Measurements from ENCODE around the gene NPRL2.

DNA sequence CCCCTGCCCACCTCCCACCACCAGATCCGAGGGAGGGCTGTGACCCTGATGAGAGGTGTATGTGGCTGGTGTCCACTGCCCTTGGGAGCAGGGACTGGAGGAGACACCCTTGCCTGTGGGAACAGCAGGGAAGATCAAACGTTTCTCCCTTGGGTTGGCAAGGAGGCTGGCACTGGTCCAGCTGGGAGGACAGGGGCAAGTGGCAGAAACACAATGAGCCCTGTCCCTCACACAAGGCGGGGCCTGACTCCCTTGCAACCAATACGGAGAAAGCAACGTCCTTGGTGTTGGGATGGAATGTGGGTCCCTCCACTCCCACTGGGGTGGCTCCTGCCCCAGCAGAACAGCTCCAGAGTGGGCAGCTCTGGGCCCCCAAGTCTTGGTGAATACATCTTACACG lies 33.3 kb downstream of the NPRL2 start:
- TF ChIP-seq, protein P1, sequence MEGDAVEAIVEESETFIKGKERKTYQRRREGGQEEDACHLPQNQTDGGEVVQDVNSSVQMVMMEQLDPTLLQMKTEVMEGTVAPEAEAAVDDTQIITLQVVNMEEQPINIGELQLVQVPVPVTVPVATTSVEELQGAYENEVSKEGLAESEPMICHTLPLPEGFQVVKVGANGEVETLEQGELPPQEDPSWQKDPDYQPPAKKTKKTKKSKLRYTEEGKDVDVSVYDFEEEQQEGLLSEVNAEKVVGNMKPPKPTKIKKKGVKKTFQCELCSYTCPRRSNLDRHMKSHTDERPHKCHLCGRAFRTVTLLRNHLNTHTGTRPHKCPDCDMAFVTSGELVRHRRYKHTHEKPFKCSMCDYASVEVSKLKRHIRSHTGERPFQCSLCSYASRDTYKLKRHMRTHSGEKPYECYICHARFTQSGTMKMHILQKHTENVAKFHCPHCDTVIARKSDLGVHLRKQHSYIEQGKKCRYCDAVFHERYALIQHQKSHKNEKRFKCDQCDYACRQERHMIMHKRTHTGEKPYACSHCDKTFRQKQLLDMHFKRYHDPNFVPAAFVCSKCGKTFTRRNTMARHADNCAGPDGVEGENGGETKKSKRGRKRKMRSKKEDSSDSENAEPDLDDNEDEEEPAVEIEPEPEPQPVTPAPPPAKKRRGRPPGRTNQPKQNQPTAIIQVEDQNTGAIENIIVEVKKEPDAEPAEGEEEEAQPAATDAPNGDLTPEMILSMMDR (IDR thresholded peaks at IDR 0.05; ENCODE audit: insufficient read depth, low read length, poor library complexity, severe bottlenecking) = no peak
- no peak for TF ChIP-seq EZH2phosphoT487 (conservative IDR thresholded peaks at IDR 0.05; ENCODE audit: low read length)

Data from SU-DHL-6 (cell line).